HG02571 (cell line): ENCODE data around the gene GOLGB1.
"Not testable (repeated sequence)": the region's sequence is repeated elsewhere in the genome, so short reads cannot be mapped to it uniquely, and the experiment has no call there.

Experiments
- ATAC-seq: cut with Tn5 transposase; IDR thresholded peaks from one replicate; pipeline ENCODE4 v1.9.1; 2021; ENCODE audit warnings: mild to moderate bottlenecking, moderate library complexity; ENCODE audit not compliant: unreplicated experiment

Gene GOLGB1

DNA sequence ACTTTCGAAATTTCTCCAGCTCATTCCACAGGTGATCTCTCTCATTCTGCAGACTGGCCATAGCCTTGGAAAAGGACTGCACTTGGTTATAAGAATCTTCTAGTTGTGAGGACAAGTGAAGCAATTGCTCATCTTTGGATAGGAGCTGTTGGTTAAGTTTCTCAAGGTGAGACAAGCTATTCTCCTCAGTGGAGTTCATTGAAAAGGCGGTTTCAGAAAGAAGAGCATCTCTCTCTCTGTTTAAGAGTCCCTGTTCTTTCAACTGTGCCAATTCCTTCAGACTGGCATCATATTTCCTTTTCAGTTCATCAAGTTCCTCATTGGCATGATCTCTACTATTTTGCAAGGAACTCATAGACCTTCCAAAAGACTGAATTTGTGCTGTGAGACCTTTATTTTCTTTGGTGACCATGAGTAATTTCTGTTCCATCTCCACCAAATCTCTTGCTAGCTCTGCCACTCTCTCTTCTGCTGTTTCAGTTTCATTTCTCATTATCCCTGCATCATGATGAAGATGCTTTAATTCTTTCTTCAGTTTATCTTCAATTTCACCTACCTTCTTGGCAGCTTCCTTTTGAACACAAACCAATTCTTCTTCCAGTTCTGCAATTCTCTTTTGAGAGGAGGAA lies 58.6 kb downstream of the GOLGB1 start:
- no peak for ATAC-seq

DNA sequence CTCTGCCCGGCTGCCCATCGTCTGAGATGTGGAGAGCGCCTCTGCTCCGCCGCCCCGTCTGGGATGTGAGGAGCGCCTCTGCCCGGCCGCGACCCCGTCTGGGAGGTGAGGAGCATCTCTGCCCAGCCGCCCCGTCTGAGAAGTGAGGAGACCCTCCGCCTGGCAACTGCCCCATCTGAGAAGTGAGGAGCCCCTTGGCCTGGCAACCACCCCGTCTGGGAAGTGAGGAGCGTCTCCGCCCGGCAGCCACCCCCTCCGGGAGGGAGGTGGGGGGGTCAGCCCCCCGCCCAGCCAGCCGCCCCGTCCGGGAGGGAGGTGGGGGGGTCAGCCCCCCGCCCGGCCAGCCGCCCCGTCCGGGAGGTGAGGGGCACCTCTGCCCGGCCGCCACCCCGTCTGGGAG lies 60.8 kb downstream of the GOLGB1 start:
- not testable (repeated sequence) for ATAC-seq

DNA sequence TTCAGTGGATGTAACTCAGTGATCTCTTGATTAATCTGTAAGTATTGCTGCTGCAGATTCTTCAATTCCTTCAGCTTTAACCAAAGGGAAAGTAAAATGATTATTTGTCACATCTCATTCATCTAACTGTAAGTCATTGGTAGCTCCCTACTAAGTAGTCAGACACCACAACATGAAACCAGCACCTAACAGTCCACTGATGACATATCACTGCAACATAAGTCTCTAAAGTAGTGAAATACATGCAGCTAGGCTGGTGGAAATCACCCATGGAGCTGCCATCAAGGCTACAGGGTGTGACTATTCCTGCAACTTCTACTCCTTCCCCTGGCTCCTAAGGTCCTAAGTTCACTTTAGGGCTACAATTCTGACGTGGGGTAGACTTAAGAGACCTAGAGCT lies 67.7 kb downstream of the GOLGB1 start:
- ATAC-seq, result no peak

DNA sequence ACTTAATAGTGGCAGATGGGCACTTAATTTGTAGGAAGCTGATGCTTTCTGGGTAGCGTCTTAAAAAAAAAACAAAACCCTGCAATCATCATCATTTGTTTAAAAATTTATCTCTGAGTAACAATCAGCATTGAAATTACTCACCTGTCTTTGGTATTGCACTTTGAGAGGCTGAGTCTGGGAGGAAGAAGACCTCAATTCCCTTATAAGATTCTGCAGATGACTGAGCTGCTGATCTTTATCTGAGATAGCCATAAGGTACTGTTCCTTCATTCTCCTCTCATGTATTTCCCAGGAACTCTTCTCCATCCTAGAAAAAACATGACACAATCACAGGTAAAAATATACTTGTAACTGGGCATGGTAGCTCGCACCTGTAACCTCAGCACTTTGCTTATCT lies 72.4 kb downstream of the GOLGB1 start:
- no peak for ATAC-seq

DNA sequence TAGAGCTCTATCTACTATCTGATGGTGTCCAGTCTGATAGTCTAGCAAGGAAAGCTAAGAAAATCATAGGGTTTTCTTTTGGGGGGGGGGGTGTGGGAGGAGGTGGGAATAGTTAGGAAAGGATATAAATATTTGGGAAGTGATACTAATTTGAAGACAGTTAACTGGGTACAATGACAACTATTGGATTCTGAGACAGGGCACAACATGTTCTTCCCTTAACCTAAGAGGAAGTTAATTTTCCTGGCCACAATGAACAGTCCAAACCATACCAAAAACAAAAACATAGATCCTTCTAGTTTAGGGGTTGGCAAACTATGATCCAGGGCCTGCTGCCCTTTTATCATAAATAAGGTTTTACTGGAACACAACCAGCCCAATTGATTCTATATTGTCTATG lies 78.9 kb downstream of the GOLGB1 start:
- ATAC-seq, result no peak

DNA sequence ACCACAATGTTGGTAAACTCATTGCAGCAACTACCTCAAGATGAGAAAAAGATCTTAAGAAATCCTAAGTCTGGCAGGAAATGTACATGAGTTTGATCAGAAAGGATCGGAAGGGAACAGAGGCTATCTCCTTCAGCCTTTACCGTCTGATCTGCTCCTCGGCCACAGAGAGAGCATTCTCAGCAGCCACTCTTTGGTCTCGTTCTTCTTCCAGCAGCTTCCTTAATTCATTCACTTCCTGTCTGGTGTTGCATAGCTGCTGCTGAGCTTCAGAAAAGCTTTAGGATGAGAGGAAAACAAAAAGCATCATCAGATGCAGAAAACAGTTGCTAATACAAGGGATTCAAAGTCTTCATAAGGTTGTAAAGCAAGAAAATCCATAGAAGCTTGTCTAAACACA lies 82.2 kb downstream of the GOLGB1 start:
- ATAC-seq, result no peak

DNA sequence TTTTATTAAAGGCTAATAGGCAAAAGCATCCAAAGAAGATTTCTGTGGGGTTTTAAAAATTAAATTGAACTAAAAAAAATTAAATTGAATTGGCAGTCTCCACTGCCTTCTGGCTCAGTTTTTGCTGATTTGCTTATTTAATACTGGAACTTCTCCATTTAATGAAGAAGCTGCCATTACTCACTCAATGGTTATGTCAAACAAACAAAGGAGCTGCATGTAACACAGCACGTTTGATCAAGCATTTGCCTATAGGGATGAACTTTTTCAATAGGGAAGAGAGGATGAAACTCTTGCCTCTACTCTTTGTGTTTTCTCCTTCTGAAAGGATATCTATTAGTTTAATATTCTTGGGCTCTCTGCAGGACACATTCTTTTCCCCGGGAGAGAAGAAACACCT lies 84.1 kb downstream of the GOLGB1 start:
- no peak for ATAC-seq

DNA sequence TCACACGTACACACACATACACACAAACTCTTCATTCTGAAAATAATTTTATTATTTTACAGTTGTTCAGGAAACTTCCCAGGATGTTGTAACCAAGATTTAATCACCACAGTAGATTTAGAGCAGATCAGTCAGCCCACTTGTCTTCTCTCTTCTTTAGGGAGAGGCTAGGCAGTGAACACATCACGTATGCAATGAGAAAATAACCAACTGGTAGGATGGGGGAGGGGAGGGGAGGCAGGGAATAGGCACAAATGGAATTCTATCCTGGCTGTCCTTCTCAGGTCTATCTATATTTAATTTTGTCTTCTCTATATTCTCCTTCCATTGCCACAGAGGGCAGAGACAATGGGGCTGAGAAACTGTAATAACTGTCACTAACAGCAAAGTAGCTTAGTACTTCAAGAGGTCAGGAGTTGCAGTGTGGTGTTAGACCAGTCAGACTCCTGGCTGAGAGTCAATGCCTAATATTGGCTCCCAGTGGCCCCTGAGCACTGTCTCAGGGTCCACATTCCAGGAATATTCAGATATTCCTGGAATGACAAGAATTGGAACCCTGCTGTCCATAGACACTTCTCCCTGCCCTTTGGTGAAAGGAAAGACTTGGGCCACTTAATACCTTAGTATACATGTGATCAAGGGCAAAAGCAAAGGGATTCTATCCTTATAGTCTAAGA lies 86.2 kb downstream of the GOLGB1 start:
- ATAC-seq, result no peak

DNA sequence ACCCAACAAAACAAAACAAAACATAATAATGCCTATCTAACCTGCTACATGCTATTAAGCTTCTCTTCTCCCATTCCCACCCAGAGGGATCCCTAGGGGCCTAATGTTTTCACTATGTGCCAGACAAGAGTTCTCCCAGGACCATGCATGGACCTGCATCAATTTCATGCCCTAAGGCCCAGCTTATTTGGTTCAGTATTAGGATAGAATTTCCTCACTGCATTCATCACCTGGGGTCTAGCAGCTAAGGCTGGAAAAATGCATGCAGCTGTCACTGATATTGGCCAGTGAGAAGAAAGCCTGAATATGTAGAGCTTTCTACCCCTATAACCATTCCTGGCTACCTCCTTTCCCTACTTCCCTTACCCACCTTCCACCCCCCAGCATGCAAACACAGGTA lies 86.8 kb downstream of the GOLGB1 start:
- no peak for ATAC-seq

DNA sequence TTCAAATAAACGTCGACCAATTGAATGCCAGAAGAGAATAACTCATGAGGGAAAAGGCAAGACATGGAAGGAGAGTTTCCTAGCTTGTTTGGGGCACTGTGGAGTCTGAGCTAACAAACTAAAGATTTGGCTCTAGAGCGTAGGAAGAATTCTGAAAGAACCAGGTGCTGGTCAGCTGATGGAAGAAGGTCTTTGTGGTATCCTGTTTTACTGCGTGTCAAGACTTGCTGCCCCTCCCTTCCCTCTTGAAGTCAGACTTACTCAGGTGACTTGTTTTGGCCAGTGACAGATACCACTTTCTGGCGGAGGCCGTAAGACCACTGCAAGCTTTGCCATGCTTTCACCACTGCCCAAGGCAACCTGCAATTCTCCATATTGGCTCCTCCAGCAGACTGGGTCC lies 88.2 kb downstream of the GOLGB1 start:
- no peak for ATAC-seq

DNA sequence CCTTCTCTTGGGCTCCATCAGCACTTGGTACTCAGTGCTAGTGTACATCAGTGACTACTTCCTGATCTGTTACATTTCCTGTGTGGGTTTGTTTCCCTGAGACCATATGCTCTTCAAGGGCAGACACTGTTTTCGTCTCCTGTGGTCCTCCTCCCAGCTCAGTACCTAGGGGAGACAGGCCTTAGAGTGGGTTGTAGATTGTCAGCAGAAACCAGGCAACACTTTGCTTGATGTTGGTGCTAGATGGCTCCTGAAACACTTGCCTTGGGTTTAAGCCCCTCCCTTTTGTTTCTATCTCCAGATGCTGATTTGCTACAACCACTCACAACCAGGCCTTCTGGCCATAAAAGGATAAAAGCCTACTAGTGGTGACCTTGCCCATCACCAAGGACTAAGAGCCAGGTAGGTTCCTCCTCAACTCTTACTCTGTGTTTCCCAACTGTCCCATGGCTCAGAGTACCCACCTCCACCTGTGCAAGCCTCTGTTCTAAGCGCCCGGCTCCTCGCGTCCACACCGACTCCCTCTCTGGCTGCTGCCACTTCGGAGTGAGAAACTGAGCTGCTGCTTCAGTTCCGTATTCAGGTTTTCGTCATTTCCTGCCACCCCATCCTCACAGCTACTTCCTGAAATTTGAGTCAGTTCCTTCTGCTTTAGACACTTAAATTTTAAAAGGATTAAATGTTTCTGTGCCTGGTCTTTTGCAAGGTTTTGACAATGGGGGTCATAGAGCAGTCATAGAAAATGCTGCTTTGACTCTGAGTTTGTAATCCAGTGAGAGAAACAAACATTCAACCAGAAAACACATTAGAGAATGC lies 89.0 kb downstream of the GOLGB1 start, which contains the start of gene HCLS1:
Gene HCLS1 (minus strand): TSS at position 548 of the 816 bp plus-strand sequence. CDS start 2,556 bp downstream, outside the sequence.
- ATAC-seq, result peak; percentile 69

DNA sequence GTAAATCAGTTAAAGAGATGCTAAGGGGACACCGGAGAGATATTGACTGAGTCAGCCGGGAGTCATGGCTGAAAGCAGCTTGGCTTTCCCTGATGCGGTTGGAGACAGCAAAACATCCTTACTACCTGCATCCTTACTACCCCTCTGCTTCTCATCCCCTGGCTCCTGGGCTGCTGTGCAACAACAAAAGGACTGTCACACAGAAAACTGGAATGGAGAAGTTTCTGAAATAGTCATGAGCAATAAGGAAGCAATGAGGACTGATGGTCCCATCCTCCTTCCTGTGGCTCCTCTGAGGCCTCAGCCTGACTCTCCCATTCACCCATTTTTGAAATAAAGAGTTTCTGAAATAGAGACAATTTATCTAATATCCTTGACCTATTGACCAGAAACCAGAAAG lies 90.0 kb downstream of the GOLGB1 start:
- ATAC-seq, result no peak

DNA sequence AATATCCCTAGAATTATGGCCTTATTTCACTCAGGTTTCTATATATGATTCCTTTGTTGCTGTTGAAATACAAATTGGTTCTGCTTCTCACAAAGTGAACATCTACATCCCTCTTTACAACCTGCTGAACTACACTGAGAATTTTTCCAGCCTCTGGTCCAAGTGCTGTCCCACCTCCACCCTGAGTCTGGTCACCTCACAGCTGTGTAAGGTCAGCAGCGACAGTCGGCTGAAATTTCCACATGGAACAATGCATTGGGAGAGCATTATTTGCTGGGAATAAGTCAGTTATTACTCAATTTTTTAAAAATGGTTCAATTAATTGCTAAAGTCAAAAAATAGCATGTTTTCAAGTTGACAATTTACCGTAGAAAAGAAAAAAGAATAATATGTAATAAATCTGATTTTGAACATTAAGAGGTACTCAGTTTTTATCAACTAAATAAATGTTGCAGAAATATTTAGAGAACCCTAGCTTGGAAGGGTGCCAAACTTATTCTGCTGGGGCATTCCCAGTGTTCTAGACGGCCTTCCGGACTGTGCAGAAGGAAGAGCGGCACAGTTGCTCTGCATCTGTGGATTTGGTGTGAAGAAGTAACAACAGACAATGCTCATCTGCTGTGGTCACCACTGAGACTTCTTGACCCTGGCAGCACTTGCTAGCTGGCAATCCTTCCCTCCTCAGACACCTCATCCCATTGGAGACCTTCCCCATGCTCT lies 90.7 kb downstream of the GOLGB1 start:
- no peak for ATAC-seq

DNA sequence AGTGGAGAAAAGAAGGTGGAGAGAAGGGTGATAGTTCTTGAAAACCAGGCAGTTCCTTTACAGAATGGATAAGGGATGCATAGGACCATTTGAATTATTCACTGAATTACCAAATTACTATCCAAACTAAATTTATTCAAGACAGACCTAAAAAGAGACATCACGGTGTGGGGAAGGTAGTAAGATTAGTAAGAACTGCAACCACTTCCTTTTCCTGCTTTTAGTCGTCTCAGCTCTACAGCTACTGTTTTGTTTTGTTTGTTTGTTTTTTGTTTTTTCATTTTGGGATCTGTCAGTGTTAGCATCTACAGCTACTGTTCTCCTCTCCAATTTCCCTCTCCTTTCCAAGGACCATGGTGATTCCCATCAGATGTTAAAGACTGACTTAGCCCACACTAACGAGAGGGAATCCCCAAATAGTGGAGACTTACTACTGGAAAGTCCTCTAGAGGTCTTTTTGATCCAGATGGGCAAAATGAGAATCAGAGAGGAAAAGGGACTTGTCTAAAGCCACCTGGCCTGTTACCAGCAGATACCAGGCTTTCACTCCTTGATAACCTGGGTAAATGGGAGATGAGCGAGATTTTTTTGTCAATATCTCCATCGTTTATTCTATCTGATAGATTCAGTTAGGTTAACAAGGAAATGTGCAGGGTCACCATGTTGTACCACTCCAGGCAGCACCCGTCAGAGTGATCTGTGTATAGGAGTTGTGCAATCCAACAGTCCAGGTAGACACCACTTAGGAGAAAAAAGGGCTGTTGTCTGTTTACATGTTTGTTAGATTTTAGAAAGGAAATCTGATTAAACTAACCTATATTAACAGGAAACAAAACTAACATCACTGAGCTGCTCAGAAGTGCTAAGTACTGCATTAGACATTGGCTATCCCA lies 94.8 kb downstream of the GOLGB1 start:
- no peak for ATAC-seq

DNA sequence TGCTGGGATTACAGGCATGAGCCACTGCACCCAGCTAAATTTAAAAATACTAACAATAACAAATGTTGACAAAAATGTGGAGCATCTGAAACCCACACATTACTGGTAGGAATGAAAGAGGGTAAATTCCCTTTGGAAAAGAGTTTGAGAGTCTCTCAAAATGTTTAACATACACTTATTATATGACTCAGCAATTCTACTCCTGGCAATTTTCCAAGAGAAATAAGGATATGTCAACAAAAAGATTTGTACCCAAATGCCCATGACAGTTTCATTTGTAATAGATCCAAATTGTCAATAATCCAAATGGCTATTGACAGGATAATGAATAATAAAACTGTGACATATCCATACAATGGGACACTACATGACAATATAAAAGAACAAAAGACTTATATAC lies 97.9 kb downstream of the GOLGB1 start:
- no peak for ATAC-seq

DNA sequence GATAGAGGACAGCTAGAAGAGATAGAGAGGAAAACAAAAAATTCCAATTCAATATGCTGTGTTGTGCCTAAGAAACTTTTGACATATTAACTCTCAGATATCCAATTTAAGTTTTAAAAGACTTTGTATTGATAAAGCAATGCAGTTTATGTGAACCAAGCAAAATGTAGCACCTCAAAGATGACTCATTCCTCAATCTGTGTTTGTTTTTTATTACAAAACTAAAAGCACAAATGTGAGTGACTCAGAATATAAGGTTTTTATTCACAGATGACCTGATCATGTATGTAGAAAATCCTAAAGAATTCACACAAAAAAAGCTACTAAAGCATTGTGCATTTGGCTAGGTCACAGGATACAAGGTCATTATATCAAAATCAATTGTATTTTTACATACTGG lies 99.9 kb downstream of the GOLGB1 start:
- ATAC-seq, result no peak

DNA sequence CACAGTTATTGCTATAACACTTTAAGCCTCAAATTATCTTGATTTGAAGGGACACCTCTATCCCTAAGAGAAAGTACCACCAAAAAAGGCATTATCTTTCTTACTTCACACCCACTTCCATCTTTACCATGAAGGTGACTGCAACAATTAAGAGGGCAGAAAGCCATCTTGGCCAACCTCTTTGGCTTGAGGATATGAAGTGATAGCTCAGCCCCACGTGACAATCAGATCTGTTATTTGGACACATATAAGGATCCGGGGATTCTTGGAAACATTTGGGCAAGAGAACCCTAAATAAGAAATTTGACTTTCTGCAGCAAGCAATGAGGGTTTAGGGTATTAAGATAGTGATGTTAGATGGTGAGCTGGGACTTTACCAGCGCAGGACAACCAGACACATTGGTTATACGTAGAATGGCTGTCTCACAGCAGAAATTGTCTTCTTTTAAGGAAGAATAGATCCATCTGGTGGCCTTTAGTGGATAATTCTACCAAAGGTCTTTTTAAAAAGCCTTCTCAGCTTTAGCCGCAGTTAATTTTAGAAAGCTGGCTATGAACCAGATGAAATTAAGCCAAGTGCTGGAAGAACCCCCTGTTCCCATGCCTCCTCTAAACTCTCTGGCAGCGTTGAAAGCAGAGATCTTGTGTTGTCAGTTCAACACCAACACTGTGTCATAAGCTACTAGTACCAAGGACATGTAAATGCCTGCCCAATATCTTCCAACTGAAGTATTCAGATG lies 101.2 kb downstream of the GOLGB1 start:
- ATAC-seq, result no peak

DNA sequence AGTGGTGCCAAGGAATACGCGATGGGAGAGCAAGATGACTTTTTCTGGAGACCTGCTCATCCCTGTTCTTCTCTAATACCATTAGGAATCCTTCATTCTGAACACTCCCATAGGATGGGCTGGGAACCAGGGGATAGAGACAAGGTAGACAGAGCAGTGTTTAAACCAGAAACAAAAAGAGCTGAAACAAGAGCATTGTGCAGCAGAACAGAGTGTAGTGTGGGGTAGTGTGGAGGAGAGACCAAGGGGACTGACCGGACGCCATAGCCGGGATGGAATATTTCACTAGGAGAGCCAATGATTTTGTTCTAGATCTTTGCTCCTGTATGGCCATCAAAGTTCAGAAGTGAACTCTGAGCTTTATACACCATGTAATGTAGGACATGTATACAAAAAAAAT lies 104.5 kb downstream of the GOLGB1 start:
- ATAC-seq, result no peak

DNA sequence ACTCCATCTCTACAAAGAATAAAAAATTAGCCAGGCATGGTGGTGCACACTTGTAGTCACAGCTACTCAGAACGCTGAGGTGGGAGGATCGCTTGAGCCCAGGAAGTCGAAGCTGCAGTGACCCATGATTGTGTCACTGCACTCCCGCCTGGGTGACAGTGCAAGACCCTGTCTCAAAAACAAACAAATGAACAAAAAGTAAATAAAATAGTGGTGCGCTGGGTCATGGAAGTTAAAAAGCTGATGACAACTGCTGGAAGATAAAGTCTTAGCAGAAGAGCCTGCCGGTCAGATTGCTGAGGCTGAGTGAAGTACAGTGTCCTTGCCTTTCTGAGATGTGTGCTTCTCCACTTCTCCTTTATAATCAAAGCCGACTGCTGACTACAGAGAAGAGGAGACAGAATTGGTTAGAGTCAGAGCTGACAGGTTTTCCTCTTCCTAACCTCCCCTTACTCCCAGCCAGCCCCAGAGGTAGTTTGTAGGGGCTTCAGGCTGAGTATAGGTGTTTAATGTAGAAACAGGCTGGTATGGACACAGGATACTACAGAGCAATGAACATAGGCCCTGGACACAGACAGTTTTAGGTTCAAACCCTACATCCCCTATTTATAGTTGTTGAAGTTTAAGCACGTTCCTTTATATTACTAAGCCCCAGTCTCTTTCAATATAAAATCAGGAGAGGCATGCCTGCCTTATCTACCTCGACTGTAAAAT lies 106.8 kb downstream of the GOLGB1 start:
- ATAC-seq, result no peak
